COLO668 (cell line): Measurements from ENCODE around the gene PIK3AP1.
A peak's percentile ranks its signal among the peaks of the same experiment; 100 is the strongest.

Experiments used
- DNase-seq: peaks from one replicate; lab custom pipeline; 2025; ENCODE audit not compliant: unreplicated experiment; lab: John Stamatoyannopoulos, UW

The PIK3AP1 gene

DNA sequence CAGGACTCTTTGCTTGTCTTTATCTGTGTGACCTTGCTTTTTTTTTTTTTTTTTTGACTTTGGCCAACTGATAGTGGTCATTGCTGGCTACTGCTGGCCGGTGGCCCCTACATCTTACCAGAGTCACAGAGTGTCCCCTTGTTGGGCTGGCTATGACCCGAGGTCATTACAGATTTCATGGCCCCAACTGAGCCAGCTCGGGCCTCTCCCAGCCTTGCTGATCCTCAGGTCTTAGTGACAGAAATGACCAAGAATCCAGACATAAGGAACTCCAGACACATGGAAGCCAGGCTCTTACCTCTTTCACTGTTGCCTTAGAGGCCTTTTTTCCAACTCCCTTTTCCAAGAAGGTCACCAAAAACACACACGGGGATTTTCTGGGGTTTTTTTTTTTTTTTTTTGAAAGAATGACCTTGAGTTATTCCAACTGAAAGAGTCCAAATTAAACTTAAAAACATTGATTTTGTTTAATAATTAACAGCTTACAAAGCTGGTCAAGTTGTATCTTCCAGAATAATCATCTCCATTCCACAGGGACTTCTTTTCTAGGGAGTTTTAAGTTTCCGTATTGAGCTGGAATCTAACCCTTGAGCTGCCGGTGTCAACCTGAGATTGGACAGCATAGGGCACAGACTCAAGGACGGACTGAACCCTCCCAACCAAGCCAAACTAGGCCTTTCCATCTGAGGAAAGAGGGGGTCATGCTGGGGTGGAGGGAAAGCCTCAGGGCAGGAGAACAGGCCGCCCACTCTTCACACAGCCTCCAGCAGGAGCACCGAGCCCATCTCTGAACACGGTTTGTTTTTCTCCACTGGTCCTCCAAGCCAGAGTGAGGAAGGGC is 43.8 kb downstream of the PIK3AP1 start:
- DNase-seq, result no peak

DNA sequence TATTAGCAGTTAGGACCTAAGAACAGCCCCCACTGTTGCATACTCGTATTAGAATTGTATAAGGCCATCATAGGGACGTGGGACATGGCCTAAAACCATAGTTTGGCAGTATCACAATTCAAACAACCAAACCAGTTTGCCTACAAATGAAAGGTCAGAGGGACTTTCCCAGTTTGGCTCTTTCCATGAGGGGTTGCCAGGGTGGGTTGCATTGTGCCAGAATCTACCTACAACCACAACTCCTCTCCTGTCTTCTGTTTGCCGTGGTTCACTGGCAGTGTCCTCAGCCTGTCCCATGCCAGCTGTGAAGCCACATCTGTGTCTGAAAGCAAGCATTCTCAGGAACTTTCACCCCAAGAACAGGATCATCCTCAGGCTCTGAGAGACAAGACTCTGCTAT is 44.5 kb downstream of the PIK3AP1 start:
- DNase-seq, result no peak

GRCh38 chr10:96673318-96674099 is 46.8 kb downstream of the PIK3AP1 start:
- no peak for DNase-seq

DNA sequence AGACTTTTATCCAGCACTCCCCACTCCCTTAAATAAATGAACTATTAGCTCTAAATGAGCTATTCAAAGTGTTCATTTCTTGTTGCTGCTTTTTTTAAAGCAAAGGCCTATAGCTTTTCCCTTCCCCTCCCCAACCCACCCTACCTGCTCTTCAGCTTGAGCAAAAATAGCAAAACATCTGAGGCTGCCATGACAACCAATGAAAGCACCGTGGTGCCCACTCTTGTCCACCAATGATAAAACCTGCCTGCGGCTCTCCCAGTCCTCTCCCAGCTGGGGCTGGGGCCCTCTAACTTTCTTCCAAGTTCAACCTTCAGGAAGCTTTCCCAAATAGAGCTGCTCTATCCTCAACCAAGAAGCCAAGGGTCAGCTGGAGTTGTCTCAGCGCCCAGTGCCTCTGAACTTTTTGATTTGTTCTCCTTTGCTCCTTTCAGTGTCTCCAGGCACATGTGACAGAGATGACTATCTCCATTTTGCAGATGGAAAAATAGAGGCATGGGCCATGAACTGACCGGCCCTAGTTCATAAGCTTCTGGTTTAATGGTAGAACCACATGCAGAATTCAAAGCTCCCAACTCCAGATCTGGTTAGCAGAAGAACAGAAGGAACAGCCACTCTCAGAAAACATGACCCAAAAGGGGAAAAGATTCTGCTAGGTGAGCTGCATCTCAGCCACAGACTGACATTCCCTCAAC is 47.7 kb downstream of the PIK3AP1 start:
- DNase-seq, result no peak

DNA sequence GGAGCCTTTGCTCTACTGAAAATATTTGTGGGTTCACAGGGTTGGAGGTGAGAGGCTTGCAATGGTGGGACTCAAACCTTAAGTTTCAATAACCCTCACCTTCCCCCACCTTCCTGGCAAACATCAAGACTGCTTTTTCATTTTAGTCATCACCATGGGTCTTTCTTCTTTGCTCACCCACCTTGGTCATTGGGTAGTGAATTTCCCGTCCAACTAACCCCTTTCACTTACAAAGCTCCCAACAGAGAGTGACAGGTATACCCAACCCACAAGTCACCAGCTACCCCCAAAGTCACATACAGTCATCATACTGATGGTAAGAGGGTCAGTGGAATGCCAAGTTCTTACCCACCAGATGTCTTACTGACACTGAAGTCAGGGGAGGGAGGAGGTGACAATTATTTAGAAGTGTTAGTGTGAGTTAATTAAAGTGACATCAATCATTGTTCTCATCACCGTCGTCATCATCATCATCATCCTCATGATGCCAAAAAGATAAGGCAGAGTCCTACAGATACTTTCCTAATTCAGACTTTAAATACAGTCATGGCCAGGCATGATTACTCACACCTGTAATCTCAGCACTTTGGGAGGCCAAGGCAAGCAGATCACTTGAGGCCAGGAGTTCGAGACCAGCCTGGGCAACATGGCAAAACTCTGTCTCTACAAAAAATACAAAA is 49.0 kb downstream of the PIK3AP1 start:
- no peak for DNase-seq

DNA sequence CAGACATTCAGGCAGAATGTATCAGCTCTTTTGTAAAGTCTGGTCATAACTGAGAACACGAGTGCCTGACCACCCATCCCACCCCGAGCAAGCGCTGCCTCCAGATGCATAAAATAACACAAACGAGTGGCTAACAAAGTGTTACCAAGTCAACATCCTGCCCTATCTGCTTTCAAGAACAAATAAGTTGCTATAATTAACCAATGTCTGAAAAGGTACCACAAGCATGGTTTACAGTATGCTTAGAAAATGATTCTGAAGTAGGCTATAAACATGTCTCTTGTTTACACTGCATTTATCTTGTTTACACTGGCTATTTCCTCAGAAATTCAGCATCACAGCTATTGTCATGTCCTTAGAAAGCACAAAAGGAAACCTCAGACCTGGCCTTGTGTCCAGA is 49.5 kb downstream of the PIK3AP1 start:
- DNase-seq, result peak; percentile 29

- DNase-seq, result no peak
These were observed 52.9 kb downstream of the PIK3AP1 start for GRCh38 chr10:96667401-96667800.

DNA sequence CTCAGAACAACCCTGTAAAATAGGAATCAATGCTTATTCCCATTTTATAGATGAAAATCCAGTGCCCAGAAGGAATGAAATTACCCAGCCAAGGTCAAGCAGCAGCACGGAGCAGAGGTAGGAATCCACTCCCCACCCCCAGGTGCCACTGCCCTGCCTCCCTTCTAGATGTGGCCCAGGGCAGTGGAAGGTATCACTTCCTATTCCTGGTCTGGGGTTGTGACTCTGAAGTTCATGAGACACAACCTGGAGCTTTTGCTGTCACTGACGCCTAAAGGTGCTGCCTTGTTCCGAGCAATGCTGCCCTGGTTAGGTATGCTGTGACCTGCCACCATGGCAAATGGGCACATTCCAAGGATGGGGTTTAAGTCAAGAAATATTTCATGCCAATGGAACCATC is 53.6 kb downstream of the PIK3AP1 start:
- DNase-seq, result no peak

GRCh38 chr10:96665306-96665705 is 55.0 kb downstream of the PIK3AP1 start:
- no peak for DNase-seq

DNA sequence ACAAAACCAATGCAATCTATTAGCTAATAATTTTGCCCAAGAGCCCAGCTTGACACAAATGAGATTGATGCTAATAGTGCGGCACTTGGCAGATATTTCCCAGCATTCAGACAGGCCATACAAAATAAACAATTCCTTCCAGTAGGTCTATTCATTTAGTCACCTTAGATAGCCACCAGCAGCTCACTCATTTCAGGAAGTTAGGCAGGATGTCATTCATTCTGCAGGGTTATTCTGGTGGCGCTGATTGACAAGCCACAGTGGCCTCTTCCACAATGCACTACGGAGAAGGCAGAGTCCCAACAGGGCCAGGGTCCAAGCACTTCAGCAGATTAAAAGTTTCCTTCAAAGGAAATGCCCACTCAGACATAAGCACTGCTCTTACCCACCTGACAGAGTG is 55.8 kb downstream of the PIK3AP1 start:
- DNase-seq, result no peak

- no peak for DNase-seq
These were observed 56.5 kb downstream of the PIK3AP1 start for GRCh38 chr10:96663797-96664196.

- no peak for DNase-seq
These were observed 58.7 kb downstream of the PIK3AP1 start for GRCh38 chr10:96661632-96662031.

DNA sequence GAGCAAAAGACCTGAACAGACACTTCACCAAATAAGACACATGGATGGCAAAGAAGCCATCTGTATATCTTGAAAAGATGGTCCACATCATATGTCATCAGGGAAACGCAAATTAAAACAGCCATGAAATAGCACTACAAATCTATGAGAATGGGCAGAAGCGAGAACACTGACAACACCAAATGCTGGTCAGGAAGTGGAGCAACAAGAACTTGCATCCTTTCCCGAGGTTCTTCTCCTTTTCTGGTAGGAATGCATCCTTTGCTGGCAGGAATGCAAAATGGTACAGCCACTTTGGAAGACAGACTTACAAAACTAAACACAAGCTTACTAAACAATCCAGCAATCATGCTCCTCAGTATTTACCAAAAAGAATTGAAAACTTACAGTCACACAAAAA is 60.0 kb downstream of the PIK3AP1 start:
- no peak for DNase-seq

DNA sequence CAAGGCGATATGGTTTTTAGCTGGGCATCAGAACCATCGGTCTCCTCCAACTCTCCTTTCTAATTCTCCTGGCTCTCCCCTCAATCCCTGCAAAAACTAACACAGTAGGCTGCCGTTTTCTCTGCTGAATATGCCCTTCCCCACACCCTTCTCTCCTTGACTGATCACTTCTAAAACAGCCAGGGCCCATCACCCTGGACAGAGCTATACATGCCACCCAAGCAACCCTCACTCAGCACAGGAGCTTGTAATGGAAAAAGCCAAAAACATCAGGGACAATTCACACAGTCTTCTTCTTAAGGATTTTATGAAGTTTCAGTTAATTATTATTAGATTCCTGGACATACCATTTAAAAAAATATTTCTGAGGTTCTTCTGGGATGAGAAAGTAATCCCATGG is 61.5 kb downstream of the PIK3AP1 start:
- DNase-seq, result no peak

DNA sequence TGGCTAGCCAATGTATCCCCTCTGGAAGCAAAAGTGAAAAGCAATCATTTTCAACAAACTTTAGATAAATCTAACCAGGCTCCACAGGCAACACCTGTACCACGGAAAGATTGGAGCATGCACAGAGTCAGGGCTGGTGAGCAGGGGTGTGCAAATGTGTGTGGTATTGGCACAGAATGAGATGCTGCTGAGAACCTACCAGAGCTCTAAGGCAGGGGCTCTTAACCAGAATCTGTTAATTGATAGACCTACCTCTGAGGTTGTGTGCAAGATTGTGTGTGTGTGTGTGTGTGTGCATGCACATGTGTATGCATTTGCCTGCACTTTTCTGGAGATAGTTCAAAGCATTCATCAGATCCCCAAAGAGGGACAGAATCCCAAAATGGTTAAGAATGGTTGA is 62.9 kb downstream of the PIK3AP1 start:
- DNase-seq, result no peak

DNA sequence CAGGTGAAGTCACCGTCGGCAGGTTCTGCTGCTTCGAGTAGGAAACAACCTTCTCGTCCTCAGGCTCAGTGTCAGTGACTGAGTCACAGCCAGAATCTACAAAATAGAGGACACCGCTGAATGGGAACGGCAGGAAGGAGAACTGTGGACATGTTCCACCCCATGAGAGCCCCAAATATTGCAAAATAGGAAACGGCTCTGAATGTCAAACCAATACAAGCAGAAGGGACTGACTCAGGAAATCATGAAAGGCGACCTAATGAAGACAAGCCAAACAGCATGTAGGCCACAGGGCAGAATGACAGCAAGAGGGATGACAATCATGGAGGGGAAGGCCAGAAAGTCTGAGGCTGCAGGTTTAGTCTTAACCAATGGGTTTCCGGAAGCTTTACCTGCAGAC is 63.5 kb downstream of the PIK3AP1 start:
- no peak for DNase-seq

GRCh38 chr10:96656198-96656577 is 64.1 kb downstream of the PIK3AP1 start:
- no peak for DNase-seq

DNA sequence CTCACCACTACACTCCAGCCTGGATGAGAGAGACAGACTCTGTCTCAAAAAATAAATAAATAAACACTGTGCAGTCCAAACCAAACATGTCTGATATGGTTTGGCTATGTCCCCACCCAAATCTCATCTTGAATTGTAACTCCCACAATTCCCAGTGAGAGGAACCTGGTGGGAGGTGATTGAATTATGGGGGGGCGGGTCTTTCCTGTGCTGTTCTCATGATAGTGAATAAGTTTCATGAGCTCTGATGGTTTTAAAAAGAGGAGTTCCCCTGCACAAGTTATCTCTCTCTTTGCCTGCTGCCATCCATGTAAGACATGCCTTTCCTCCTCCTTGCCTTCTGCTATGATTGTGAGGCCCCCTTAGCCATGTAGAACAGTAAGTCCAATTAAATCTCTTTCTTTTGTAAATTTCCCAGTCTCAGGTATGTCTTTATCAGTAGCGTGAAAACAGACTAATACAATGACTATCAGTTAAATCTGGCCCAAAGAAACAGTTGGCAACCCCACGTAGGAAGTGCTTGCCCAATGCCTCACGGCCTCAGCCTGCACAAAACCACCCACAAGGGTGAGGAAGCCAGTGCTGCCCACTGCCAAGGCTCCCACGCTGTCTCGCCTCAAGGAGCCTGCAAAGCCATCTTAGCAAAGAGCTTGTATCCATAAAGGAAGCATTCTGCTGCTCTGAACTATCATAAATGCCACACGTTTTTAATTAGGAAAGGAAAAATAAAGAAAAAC is 64.7 kb downstream of the PIK3AP1 start:
- no peak for DNase-seq

DNA sequence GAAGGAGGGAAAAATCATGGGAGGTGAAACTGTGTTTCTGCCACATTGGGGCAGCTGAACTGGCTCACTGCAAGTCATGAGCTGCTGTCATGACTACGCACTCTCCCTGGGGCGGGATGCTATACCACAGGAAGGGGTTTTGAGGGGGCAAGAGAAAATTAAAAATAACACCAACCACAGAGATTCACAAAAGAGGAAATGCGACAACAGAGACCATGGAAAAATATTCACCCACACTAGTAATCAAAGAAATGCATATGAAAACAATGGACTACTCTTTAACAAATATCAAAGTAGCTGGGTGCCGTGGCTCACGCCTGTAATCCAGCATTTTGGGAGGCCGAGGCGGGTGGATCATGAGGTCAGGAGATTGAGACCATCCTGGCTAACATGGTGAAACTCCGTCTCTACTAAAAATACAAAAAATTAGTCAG is 68.3 kb downstream of the PIK3AP1 start:
- DNase-seq, result no peak

- DNase-seq, result no peak
These were observed 69.4 kb downstream of the PIK3AP1 start for GRCh38 chr10:96650958-96651357.

DNA sequence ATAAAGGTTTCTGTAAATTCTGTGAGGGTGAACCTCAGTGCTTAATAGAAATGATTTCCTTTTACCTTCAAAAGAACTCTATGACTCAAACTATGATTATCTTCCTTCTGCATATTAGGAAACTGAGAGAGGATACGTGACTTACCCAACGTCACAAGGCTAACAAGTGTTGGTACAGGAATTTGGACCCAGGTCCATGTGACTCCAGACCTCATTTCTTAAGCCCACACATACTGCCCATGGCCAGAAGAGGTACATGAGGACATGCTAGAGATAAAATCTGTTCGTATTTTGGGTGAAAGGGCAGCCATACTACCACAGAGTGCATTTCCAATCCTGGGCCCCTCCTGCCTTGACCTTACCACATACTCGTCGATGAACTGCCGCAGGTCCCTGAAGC is 72.0 kb downstream of the PIK3AP1 start:
- no peak for DNase-seq
